Measurements from ENCODE around the gene GPR173. TPM values are rescaled to one million over a fixed set of nuclear protein-coding genes. Genes with fewer than 3 reads are reported as not detected.
A peak's percentile ranks its signal among the peaks of the same experiment; 100 is the strongest.

Gene GPR173
- total and polyA plus RNA-seq, 9 of the 15 experiments (the other 6 are each of a cell fraction or from before 2014, with no cell fraction given) = 0.01 TPM; not detected in 8

GRCh38 chrX:53082773-53083616, 34.4 kb downstream of the GPR173 start:
- DNase-seq (ENCODE audit: extremely low read depth in 1 of 4, low spot score in 3 of 4) = no peak
- POLR2A ChIA-PET = interaction anchor here (0.6 to 1.0 kb wide), 4 partner anchors 20 to 339 kb away, joined by 3 read pairs; partner anchors contain the start of genes RIBC1 and SMC1A
- Histone ChIP-seq H3K4me3 (peak overlapping the region; percentile 57), H3K36me3 (ENCODE audit: control insufficient read depth, insufficient read depth, low read length) (peaks cover 18% of the 10 kb centered on the region; the same call in 2 of the 3 replicates), H3K4me1 (replicated peaks in 1 of 2; ENCODE audit: control insufficient read depth in 2 of 2, insufficient read depth in 2 of 2, low read length in 2 of 2) (peaks cover 0 to 13% of the 10 kb centered on the region in 2 experiments; a peak in 3 of 5 replicates), H4K20me1 (replicated peaks; ENCODE audit: control insufficient read depth, insufficient read depth, low read length) (0 out of 2 replicates have a peak, but pooled peaks cover 3% of the 10 kb centered on the region), H3K79me2 (ENCODE audit: control insufficient read depth, insufficient read depth, low read length) (peaks cover 10% of the 10 kb centered on the region), H3K9me3 (replicated peaks; ENCODE audit: control insufficient read depth, insufficient read depth, low read depth, low read length) (no peaks in the 10 kb centered on the region), H2AFZ (ENCODE audit: low read depth, low read length) (0 out of 2 replicates have a peak overlapping the region, but pooled peaks have one; percentile 39), H3K27me3 (ENCODE audit: control insufficient read depth in 2 of 2, insufficient read depth in 2 of 2, low read length in 2 of 2) (no peaks in the 10 kb centered on the region; a peak in 2 of 5 replicates), H3K9me1 (ENCODE audit: control insufficient read depth, insufficient read depth, low read length) (no peaks in the 10 kb centered on the region), H3K4me2 (ENCODE audit: insufficient read depth, low read length) (peak overlapping the region; percentile 75), H3K27ac (ENCODE audit: extremely low read depth, low read depth, low read length) (peak overlapping the region; percentile 63; the same call in 1 of the 3 replicates), H3K9ac (ENCODE audit: insufficient read depth in 1 of 2, low read depth in 2 of 2, low read length in 2 of 2) (peak overlapping the region; percentile 46 to 92; a peak in 3 of 4 replicates)
- ATAC-seq = no peak
- WGBS (ENCODE audit: insufficient coverage, low coverage, missing lambda C conversion rate) = 45% methylated on average over 14 of the region's 31 CpGs
- FAIRE-seq = no peak
- intact Hi-C loops (cut with micrococcal nuclease) = no loop called here
- BruUV-seq (replicated peaks) = no TSS peak
- in situ Hi-C loops (cut with MboI) = no loop called here
- CTCF ChIA-PET (ENCODE audit: low intra/inter-chr PET ratio) = no interaction called here
- TF ChIP-seq ZNF174 (CRISPR knock-in tag; IDR thresholded peaks at IDR 0.05) = no peak
- TF ChIP-seq, protein P1, sequence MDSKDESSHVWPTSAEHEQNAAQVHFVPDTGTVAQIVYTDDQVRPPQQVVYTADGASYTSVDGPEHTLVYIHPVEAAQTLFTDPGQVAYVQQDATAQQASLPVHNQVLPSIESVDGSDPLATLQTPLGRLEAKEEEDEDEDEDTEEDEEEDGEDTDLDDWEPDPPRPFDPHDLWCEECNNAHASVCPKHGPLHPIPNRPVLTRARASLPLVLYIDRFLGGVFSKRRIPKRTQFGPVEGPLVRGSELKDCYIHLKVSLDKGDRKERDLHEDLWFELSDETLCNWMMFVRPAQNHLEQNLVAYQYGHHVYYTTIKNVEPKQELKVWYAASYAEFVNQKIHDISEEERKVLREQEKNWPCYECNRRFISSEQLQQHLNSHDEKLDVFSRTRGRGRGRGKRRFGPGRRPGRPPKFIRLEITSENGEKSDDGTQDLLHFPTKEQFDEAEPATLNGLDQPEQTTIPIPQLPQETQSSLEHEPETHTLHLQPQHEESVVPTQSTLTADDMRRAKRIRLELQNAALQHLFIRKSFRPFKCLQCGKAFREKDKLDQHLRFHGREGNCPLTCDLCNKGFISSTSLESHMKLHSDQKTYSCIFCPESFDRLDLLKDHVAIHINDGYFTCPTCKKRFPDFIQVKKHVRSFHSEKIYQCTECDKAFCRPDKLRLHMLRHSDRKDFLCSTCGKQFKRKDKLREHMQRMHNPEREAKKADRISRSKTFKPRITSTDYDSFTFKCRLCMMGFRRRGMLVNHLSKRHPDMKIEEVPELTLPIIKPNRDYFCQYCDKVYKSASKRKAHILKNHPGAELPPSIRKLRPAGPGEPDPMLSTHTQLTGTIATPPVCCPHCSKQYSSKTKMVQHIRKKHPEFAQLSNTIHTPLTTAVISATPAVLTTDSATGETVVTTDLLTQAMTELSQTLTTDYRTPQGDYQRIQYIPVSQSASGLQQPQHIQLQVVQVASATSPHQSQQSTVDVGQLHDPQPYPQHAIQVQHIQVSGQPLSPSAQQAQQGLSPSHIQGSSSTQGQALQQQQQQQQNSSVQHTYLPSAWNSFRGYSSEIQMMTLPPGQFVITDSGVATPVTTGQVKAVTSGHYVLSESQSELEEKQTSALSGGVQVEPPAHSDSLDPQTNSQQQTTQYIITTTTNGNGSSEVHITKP (IDR thresholded peaks at IDR 0.05; ENCODE audit: partially characterized antibody) = peak; percentile 73
- no peak for TF ChIP-seq RCOR1 (IDR thresholded peaks at IDR 0.05; ENCODE audit: borderline replicate concordance in 1 of 2, low read depth in 2 of 2, low read length in 2 of 2)
- 0 out of 2 replicates have a peak, but pooled peaks have one; percentile 22 for TF ChIP-seq ZFX (CRISPR knock-in tag; IDR thresholded peaks at IDR 0.05)
- no peak for TF ChIP-seq JUND (IDR thresholded peaks at IDR 0.05; ENCODE audit: borderline replicate concordance, low read depth, low read length)
- no peak for TF ChIP-seq JUND (tag; IDR thresholded peaks at IDR 0.05; ENCODE audit: borderline replicate concordance, low read depth, low read length)
- TF ChIP-seq EGR1 (conservative IDR thresholded peaks at IDR 0.05) = 0 out of 2 replicates have a peak, but pooled peaks have one; percentile 1

Data from K562 (cell line).